ENCODE measurements around the gene ZNF655. TPM values are rescaled to one million over a fixed set of nuclear protein-coding genes. Genes with fewer than 3 reads are reported as not detected.
A peak's percentile ranks its signal among the peaks of the same experiment; 100 is the strongest.

ZNF655 gene
- total RNA-seq, 2 donors from 2014 or later, result 148 to 210 TPM

- Histone ChIP-seq H3K9me3 (no peaks in the 10 kb centered on the region), H3K27me3 (replicated peaks; ENCODE audit: insufficient read depth) (no peaks in the 10 kb centered on the region), H3K36me3 (peaks cover 3% of the 10 kb centered on the region), H3K4me1 (ENCODE audit: control insufficient read depth in 1 of 2, low read depth in 2 of 2) (peaks cover 6 to 21% of the 10 kb centered on the region in 2 donors), H3K27ac (no peak overlapping the region), H3K4me3 (no peak overlapping the region)
- TF ChIP-seq CTCF (IDR thresholded peaks at IDR 0.05), result no peak
- DNase-seq (ENCODE audit: low spot score) (no peak), ATAC-seq (ENCODE audit: insufficient number of reproducible peaks, low FRiP score, low read depth) (no peak)
These were observed 5.4 kb upstream of the ZNF655 start for GRCh38 chr7:99553039-99553438.

- Histone ChIP-seq H3K4me1 (ENCODE audit: control insufficient read depth in 1 of 2, low read depth in 2 of 2) (peaks cover 11 to 29% of the 10 kb centered on the region in 2 donors), H3K9me3 (no peaks in the 10 kb centered on the region), H3K27ac (no peak overlapping the region), H3K36me3 (no peaks in the 10 kb centered on the region), H3K4me3 (no peak overlapping the region), H3K27me3 (replicated peaks; ENCODE audit: insufficient read depth) (no peaks in the 10 kb centered on the region)
- ATAC-seq (ENCODE audit: insufficient number of reproducible peaks, low FRiP score, low read depth), result no peak
- DNase-seq (ENCODE audit: low spot score), result no peak
- no peak for TF ChIP-seq CTCF (IDR thresholded peaks at IDR 0.05)
These were observed 3.5 kb upstream of the ZNF655 start for GRCh38 chr7:99554939-99555338.

GRCh38 chr7:99557196-99557607, 1.2 kb upstream of the ZNF655 start:
- no peak for TF ChIP-seq CTCF (IDR thresholded peaks at IDR 0.05)
- no peak for DNase-seq (ENCODE audit: low spot score)
- Histone ChIP-seq H3K27ac (peak overlapping the region; percentile 95 to 99), H3K27me3 (replicated peaks; ENCODE audit: insufficient read depth) (no peaks in the 10 kb centered on the region), H3K9me3 (no peaks in the 10 kb centered on the region), H3K36me3 (peaks cover 18% of the 10 kb centered on the region), H3K4me1 (ENCODE audit: control insufficient read depth in 1 of 2, low read depth in 2 of 2) (peaks cover 11 to 34% of the 10 kb centered on the region in 2 donors), H3K4me3 (peak overlapping the region; percentile 87)
- no peak for ATAC-seq (ENCODE audit: insufficient number of reproducible peaks, low FRiP score, low read depth)

GRCh38 chr7:99557940-99558305, 519 bp upstream of the ZNF655 start:
- ATAC-seq (ENCODE audit: insufficient number of reproducible peaks, low FRiP score, low read depth), result no peak
- Histone ChIP-seq H3K36me3 (peaks cover 26% of the 10 kb centered on the region), H3K4me3 (peak overlapping the region; percentile 87), H3K27ac (peak overlapping the region; percentile 95 to 99), H3K4me1 (ENCODE audit: control insufficient read depth in 1 of 2, low read depth in 2 of 2) (peaks cover 11 to 34% of the 10 kb centered on the region in 2 donors), H3K9me3 (no peaks in the 10 kb centered on the region), H3K27me3 (replicated peaks; ENCODE audit: insufficient read depth) (no peaks in the 10 kb centered on the region)
- no peak for DNase-seq (ENCODE audit: low spot score)
- TF ChIP-seq CTCF (IDR thresholded peaks at IDR 0.05), result no peak

GRCh38 chr7:99559175-99559915, 903 bp downstream of the ZNF655 start:
- Histone ChIP-seq H3K4me1 (ENCODE audit: control insufficient read depth in 1 of 2, low read depth in 2 of 2) (peaks cover 11 to 34% of the 10 kb centered on the region in 2 donors), H3K4me3 (peak overlapping the region; percentile 87), H3K9me3 (no peaks in the 10 kb centered on the region), H3K36me3 (peaks cover 37% of the 10 kb centered on the region), H3K27me3 (replicated peaks; ENCODE audit: insufficient read depth) (no peaks in the 10 kb centered on the region), H3K27ac (peak overlapping the region; percentile 95 to 99)
- DNase-seq (ENCODE audit: low spot score) (no peak), ATAC-seq (ENCODE audit: insufficient number of reproducible peaks, low FRiP score, low read depth) (no peak)
- TF ChIP-seq CTCF (IDR thresholded peaks at IDR 0.05), result no peak

All from thoracic aorta (tissue), 2 donors.